Vagina (tissue), 2 donors: ENCODE measurements around the gene PPCDC. TPM values are rescaled to one million over a fixed set of nuclear protein-coding genes. Genes with fewer than 3 reads are reported as not detected.

ENCODE experiments used
- DNase-seq, 2 donors: peaks; one replicate each; pipeline ENCODE4 v3.0.0-alpha.2; 2017; ENCODE audit errors: extremely low spot score in 2 of 2
- H3K27ac ChIP-seq: fragments of 200-600 bp; sonication (generic); one replicate; pipeline ENCODE4 v1.5.1; 2019
- H3K27me3 ChIP-seq: fragments of 200-600 bp; sonication (generic); one replicate; pipeline ENCODE4 v1.5.1; 2019
- H3K36me3 ChIP-seq, 2 donors: fragments of 200-600 bp; sonication (generic); one replicate each; pipeline ENCODE4 v1.5.1; 2017 to 2019
- H3K4me1 ChIP-seq: fragments of 200-600 bp; sonication (generic); one replicate; pipeline ENCODE4 v1.5.1; 2019
- H3K4me3 ChIP-seq, 2 donors: fragments of 200-600 bp; sonication (generic); 1 replicate in 1 of 2; 2 replicates in 1 of 2; pipeline ENCODE4 v1.5.1; 2016 to 2019
- H3K9me3 ChIP-seq: fragments of 200-600 bp; sonication (generic); one replicate; pipeline ENCODE4 v1.5.1; 2019
- POLR2A ChIP-seq, 2 donors: fragments of 450-650 bp; IDR thresholded peaks; one replicate each; pipeline ENCODE4 v1.6.1; 2017; ENCODE audit warnings: antibody characterized with exemption in 2 of 2, mild to moderate bottlenecking in 2 of 2, moderate library complexity in 2 of 2
- POLR2AphosphoS5 ChIP-seq, 2 donors: sonication (generic); formaldehyde crosslinking; IDR thresholded peaks; one replicate each; pipeline ENCODE4 v1.9.0; 2017; ENCODE audit warnings: antibody characterized with exemption in 2 of 2, mild to moderate bottlenecking in 2 of 2, low read depth in 1 of 2; ENCODE audit not compliant: insufficient read depth in 1 of 2
- intact Hi-C: fragments of 100-400 bp; cut with DNase I; formaldehyde crosslinking; loops from one replicate; pipeline ENCODE4 v1.15.1; 2023
- total RNA-seq: library from RNA; depleted of rRNA; stranded (reverse); fragments of >200 nt; gene quantifications from one replicate; pipeline ENCODE4 v1.2.3, GENCODE V29; 2016
- TF ChIP-seq, protein P1 (sequence below), 3 experiments: fragments of 450-650 bp in 2 of 3; fragments of 200-600 bp in 1 of 3; sonication (generic) in 1 of 3; IDR thresholded peaks; one replicate each; pipeline ENCODE4 v1.5.1; 2017 to 2019; ENCODE audit warnings: antibody characterized with exemption in 3 of 3, mild to moderate bottlenecking in 2 of 3, moderate library complexity in 2 of 3

PPCDC gene
- total RNA-seq, 1 donor from 2014 or later: 23.8 TPM

DNA sequence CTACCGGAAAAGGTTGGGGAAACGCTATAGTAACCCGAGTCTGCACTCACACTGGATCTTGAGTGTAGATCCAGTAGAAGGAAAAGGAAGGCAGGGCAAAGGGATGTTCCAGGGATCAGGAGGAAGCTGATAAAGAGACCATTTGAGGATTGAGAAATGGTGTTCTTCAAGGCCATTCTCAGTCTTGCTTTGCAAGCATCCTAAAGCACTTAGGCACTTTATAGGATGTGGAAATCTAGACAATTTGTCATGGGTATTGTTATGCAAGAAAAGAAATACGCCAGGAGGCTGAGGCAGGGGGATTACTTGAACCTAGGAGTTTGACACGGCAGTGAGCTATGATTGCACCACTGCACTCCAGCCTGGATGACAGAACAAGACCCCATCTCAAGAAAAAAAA lies 41.2 kb upstream of the PPCDC start:
- intact Hi-C loops: no loop called here
- TF ChIP-seq POLR2AphosphoS5 (IDR thresholded peaks at IDR 0.05; ENCODE audit: insufficient read depth in 1 of 2, low read depth in 1 of 2): no peak
- no peak for TF ChIP-seq POLR2A (IDR thresholded peaks at IDR 0.05)
- TF ChIP-seq, protein P1, sequence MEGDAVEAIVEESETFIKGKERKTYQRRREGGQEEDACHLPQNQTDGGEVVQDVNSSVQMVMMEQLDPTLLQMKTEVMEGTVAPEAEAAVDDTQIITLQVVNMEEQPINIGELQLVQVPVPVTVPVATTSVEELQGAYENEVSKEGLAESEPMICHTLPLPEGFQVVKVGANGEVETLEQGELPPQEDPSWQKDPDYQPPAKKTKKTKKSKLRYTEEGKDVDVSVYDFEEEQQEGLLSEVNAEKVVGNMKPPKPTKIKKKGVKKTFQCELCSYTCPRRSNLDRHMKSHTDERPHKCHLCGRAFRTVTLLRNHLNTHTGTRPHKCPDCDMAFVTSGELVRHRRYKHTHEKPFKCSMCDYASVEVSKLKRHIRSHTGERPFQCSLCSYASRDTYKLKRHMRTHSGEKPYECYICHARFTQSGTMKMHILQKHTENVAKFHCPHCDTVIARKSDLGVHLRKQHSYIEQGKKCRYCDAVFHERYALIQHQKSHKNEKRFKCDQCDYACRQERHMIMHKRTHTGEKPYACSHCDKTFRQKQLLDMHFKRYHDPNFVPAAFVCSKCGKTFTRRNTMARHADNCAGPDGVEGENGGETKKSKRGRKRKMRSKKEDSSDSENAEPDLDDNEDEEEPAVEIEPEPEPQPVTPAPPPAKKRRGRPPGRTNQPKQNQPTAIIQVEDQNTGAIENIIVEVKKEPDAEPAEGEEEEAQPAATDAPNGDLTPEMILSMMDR (IDR thresholded peaks at IDR 0.05): no peak
- DNase-seq: no peak
- no peak overlapping the region for H3K27ac ChIP-seq
- no peaks in the 10 kb centered on the region for H3K9me3 ChIP-seq
- no peaks in the 10 kb centered on the region for H3K4me1 ChIP-seq
- no peaks in the 10 kb centered on the region for H3K36me3 ChIP-seq
- no peak overlapping the region for H3K4me3 ChIP-seq
- H3K27me3 ChIP-seq: no peaks in the 10 kb centered on the region

DNA sequence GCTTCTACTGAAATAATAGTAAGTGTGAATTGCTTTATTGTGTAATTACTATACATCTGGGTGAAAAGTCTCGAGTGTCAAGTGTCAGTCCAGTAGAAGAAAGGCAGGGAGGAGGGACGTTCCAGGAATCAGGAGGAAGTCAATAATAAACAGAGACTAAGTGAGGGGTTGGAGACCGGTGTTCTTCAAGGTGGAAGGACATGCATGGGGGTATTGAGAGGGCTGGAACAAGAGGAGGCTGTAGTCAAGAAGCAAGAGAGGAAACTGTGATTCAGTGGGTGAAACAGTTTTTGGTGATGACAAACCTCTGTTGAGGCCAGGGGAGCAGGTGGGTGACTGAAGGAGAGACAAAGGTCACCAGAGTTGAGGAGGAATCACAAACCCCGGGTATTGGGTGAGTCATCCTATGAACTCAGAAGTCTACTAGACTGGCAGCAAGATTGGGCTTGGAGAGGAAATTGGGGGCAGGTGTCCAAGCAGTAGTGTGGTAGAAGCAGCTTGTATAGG lies 39.6 kb upstream of the PPCDC start:
- Histone ChIP-seq H3K27me3 (no peaks in the 10 kb centered on the region), H3K4me3 (no peak overlapping the region), H3K36me3 (no peaks in the 10 kb centered on the region), H3K27ac (no peak overlapping the region), H3K9me3 (no peaks in the 10 kb centered on the region), H3K4me1 (no peaks in the 10 kb centered on the region)
- intact Hi-C loops: no loop called here
- DNase-seq: no peak
- TF ChIP-seq POLR2A (IDR thresholded peaks at IDR 0.05) (no peak), POLR2AphosphoS5 (IDR thresholded peaks at IDR 0.05; ENCODE audit: insufficient read depth in 1 of 2, low read depth in 1 of 2) (no peak)
- TF ChIP-seq, protein P1 (IDR thresholded peaks at IDR 0.05): no peak

DNA sequence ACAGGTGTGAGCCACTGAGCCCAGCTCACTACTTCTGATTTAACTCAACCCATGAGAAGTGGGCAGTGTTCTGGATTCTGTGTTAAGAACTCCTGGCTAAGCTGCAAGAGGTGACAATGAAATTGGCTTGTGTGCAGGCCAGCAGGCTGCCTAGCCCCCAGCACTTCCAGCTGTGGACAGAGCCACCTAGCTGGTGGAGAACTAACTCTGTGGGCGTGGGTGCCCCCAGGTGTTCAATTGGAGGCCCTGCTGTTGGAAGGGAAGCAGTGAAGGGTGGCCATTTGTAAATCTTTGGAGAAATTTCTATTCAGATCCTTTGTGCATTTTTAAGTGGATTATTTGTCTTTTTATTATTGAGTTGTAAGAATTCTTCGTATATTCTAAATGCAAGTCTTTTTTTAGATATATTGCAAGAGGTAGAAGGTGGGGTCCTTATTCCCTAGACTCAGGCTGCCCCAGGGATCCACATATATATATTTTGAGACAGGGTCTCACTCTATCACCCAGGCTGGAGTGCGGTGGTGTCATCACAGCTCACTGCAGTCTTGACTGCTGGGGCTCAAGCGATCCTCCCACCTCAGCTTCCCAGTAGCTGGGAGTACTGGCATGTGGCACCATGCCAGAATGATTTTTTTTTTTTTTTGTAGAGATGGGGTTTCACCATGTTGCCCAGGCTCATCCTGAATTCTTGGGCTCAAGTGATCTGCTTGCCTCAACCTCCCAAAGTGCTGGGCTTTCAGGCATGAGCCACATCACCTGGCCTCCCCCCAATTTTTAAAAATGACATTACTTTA lies 35.2 kb upstream of the PPCDC start:
- H3K9me3 ChIP-seq: no peaks in the 10 kb centered on the region
- intact Hi-C loops: no loop called here
- no peaks in the 10 kb centered on the region for H3K36me3 ChIP-seq
- DNase-seq: no peak
- H3K27ac ChIP-seq: no peak overlapping the region
- H3K4me1 ChIP-seq: no peaks in the 10 kb centered on the region
- TF ChIP-seq POLR2A (IDR thresholded peaks at IDR 0.05) (no peak), POLR2AphosphoS5 (IDR thresholded peaks at IDR 0.05; ENCODE audit: insufficient read depth in 1 of 2, low read depth in 1 of 2) (no peak)
- TF ChIP-seq, protein P1 (IDR thresholded peaks at IDR 0.05): no peak
- H3K27me3 ChIP-seq: no peaks in the 10 kb centered on the region
- H3K4me3 ChIP-seq: no peak overlapping the region

DNA sequence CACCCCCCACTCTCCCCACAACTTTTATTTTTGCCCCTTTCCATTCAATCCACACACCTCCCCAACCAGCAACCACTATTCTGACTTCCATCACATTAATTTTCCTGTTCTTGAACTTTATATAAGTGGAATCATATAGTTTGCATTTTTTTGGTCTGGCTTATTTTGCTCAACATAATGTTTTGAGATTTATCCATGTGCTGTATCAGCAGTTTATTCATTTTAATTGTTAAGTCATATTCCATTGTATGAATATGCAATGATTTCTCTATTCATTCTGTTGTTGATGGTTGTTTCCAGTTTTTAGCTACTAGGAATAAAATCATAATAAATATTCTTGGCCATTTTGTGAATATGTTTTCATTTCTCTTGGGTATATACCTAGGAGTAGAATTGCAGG lies 33.9 kb upstream of the PPCDC start:
- no peak overlapping the region for H3K4me3 ChIP-seq
- H3K27ac ChIP-seq: no peak overlapping the region
- TF ChIP-seq POLR2A (IDR thresholded peaks at IDR 0.05) (no peak), POLR2AphosphoS5 (IDR thresholded peaks at IDR 0.05; ENCODE audit: insufficient read depth in 1 of 2, low read depth in 1 of 2) (no peak)
- TF ChIP-seq, protein P1 (IDR thresholded peaks at IDR 0.05): no peak
- DNase-seq: no peak
- H3K9me3 ChIP-seq: no peaks in the 10 kb centered on the region
- no peaks in the 10 kb centered on the region for H3K4me1 ChIP-seq
- H3K27me3 ChIP-seq: no peaks in the 10 kb centered on the region
- intact Hi-C loops: no loop called here
- H3K36me3 ChIP-seq: no peaks in the 10 kb centered on the region

DNA sequence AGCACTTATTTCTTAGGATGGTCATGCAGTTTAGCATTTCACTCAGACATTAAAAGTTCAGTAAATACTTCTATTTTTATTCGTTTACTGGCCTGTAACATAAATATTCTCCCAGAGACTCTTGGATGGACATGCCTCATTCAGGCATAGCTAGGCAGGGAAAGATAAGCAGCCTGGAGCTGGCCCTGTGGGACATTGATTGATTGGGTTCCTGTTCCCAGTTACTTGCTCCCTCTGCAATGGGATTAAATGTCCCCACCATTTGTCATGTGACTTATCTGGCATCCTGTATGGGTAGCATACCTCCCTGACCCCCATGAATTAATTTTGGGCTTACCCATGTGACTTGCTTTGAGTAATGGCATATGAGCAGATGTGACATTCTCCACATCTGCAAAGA lies 30.8 kb upstream of the PPCDC start:
- Histone ChIP-seq H3K4me3 (no peak overlapping the region), H3K27me3 (no peaks in the 10 kb centered on the region), H3K4me1 (peaks cover 7% of the 10 kb centered on the region), H3K9me3 (no peaks in the 10 kb centered on the region), H3K36me3 (no peaks in the 10 kb centered on the region), H3K27ac (no peak overlapping the region)
- intact Hi-C loops: no loop called here
- no peak for DNase-seq
- TF ChIP-seq POLR2AphosphoS5 (IDR thresholded peaks at IDR 0.05; ENCODE audit: insufficient read depth in 1 of 2, low read depth in 1 of 2) (no peak), POLR2A (IDR thresholded peaks at IDR 0.05) (no peak)
- TF ChIP-seq, protein P1 (IDR thresholded peaks at IDR 0.05): no peak
